ENCODE data around the gene FAF1.

DNA sequence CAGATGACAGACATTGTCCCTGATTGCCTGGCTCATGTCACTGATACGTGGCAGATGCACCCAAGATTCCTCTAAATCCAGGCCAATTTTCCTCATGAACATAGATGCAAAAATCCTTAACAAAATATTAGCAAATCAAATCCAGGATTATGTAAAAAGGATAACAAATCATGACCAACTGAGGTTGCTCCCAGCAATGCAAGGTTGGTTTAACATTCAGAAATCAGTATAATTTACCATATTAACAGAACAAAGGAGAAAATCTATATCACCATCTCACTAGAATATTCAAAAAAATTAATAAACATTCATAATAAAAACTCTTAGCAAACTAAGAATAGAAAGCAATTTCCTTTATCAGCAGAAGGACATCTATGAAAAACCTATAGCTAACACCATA lies 39.7 kb downstream of the FAF1 start:
- TF ChIP-seq, protein P1, sequence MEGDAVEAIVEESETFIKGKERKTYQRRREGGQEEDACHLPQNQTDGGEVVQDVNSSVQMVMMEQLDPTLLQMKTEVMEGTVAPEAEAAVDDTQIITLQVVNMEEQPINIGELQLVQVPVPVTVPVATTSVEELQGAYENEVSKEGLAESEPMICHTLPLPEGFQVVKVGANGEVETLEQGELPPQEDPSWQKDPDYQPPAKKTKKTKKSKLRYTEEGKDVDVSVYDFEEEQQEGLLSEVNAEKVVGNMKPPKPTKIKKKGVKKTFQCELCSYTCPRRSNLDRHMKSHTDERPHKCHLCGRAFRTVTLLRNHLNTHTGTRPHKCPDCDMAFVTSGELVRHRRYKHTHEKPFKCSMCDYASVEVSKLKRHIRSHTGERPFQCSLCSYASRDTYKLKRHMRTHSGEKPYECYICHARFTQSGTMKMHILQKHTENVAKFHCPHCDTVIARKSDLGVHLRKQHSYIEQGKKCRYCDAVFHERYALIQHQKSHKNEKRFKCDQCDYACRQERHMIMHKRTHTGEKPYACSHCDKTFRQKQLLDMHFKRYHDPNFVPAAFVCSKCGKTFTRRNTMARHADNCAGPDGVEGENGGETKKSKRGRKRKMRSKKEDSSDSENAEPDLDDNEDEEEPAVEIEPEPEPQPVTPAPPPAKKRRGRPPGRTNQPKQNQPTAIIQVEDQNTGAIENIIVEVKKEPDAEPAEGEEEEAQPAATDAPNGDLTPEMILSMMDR (IDR thresholded peaks at IDR 0.05): no peak
- TF ChIP-seq POLR2A (IDR thresholded peaks at IDR 0.05): no peak
